Stimulated activated CD4-positive, alpha-beta T cell treated with anti-CD3 and anti-CD28 coated beads, Interleukin-15, amount 100 ng/mL, for 48 hours (primary cell): ENCODE results near the gene TENM4.
"Not testable (repeated sequence)": the region's sequence is repeated elsewhere in the genome, so short reads cannot be mapped to it uniquely, and the experiment has no call there.

Source experiments
- DNase-seq, 2 donors: peaks; one replicate each; pipeline ENCODE4 v3.0.0-alpha.2; 2020; ENCODE audit warnings: low read depth in 2 of 2

TENM4 gene

DNA sequence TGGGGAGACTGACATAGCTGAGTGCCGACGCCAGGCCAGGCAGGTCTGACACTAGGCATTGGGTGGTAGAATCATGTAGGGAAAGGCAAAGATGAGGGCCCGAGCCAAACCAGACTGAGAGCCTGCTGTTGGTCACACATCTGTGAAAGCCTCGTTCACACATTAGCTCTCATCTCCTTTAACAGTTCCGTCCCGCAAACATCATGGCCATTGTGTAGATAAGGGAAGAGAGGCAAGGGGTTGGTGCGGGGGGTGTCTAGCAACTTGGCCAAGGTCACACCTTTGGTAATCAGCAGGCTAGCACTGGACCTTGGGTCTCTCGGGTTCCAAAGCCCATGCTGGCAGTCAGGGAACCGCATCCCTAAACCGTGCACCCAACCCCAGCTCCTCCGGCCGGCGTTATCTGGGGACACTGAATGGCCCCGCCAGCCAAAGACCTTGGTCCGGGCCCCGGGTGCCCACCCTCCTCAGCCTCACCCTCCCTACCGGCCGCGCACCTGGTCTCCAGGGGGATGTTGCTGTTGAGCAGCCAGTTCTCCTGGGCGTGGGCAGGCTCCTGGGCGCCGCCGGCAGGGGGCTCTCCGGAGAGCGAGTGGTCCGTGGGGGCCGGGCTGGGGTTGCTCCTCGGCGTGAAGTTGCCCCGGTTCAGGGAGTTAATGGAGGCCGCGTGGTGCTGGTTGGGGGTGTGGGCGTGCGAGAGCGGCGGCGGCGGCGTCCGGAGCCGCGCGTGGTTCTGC lies 537.9 kb downstream of the TENM4 start:
- no peak for DNase-seq

DNA sequence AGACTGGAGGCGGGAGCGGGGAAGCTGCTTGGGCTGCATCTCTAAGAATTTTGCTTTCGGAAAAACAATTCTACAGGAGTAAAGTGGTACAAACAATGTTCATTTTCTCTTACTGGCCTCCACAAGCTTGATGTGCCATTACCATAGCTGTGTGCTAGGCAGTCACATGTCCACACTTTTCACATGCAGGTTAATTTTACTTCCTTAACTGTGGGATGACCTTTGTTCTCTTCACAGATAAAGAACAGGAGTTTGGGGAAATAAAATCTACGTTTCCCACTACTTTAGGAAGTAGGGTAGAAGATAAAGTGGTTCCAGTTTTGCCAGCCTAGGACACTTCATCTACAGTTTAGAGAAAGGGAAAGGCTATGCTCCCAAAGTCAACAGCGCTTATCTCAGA lies 539.0 kb downstream of the TENM4 start:
- DNase-seq: no peak

DNA sequence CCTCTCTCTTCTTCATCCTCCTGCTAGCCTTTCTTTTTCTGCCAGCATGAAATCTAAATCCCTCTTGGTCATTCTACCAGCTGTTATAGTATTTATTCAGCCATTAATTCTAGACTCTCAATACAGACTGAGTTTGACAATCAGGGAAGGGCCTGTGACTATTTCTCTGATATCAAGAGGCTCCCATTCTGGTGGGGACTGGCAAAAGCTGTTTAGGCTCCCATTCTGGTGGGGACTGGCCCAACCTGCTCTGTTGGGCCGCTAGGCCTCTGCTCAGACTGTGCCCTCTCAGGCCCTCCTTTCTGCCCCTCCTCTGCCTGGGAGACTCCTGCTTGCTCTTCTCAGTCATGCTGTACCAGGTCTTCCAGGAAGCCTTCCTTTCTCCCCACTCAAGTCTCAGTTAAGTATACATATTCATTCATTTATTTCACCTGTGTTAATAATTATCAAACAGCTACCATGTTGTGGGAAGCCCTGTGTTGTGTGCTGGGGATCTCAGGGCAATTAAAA lies 542.5 kb downstream of the TENM4 start:
- no peak for DNase-seq

DNA sequence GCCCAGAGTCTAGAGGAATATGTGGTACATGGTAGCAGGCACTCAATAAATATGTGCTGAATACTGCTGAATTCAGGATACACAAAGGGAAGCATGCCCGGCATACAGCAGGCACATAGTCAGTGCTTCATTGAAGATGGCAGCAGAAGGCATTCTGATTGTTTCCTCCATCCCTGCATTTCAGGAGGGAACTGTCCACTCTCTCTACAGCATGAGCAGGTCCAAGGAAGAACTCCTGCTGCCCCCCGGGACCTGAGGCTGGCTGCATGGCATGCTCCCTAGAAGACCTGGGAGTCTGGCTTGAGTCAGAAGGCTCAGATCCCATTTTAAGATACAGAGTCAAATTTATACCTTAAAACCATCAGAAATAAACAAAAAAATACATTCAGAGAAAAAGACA lies 546.8 kb downstream of the TENM4 start:
- no peak for DNase-seq

DNA sequence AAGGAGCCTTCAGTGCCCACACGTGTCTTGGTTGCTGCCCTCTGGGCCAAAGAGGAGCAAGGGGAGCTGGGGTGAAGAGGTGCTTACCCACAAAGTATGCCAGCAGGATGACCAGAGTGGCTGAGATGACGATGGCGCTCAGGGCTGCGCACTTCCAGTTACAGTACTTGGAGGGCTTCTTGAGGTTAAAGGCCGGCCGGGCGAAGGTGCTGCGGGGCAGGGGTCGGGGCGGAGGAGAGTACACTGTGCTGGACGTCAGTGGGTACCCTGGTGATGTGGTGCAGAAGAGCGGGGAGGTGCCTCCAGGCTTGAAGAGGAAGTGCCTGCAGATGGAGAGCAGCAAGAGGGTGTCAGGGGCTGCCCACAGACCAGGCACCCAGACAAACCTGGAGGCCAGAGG lies 551.1 kb downstream of the TENM4 start:
- no peak for DNase-seq

DNA sequence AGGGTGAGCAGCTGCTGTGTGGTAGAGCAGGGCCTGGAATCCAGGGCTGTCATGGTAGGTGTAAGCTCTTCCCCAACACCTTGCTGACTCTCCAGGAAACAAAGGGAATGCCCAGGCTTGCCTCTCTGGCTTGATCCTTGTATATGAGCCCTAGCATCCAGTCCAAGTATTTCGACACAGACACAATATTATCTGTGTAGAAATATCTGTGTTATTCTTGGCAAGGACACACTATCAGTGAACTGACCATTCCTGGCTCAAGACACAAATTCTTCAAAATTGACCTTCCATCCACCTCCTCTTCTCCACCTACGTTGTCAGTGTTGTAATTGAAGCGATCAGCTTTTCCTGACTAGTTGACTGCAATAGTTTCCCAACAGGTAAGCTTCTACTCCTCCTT lies 554.2 kb downstream of the TENM4 start:
- DNase-seq: no peak

DNA sequence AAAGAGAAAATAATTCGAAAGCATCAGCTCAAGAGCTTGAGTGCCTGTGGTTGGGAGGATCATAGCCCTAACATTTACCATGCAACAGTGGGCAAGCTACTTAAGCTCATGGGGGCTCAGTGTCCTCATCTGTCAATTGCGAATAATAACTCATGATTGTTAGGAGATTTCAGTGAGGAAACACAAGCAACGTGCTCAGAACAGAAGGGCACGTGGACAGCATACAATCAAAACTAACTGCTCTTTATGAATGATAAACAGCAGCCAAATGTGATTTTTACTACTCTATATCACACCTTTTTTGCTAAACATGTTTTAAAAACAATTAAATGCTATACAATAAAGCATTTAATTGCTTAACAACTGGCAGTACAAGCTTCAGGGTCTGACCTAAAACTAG lies 556.1 kb downstream of the TENM4 start:
- DNase-seq: no peak

DNA sequence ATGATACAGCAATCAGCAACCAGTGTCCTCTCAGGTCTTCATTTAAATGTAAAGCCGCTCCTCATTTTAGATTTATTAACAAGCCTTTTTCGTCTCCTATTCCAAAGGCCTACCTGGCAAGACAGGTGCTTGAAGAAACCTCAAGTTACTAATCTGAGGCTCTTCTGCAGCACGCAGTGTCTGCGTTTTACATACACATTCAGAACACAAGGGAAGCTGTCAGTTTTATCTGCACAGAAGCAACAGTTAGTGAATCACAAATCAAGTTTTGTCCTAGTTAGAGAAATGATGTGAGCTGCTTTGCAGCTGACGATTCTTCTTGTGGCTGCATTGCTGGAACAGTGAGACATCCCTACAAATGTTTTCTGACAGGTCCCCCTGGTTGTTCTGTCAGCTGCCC lies 557.3 kb downstream of the TENM4 start:
- no peak for DNase-seq

DNA sequence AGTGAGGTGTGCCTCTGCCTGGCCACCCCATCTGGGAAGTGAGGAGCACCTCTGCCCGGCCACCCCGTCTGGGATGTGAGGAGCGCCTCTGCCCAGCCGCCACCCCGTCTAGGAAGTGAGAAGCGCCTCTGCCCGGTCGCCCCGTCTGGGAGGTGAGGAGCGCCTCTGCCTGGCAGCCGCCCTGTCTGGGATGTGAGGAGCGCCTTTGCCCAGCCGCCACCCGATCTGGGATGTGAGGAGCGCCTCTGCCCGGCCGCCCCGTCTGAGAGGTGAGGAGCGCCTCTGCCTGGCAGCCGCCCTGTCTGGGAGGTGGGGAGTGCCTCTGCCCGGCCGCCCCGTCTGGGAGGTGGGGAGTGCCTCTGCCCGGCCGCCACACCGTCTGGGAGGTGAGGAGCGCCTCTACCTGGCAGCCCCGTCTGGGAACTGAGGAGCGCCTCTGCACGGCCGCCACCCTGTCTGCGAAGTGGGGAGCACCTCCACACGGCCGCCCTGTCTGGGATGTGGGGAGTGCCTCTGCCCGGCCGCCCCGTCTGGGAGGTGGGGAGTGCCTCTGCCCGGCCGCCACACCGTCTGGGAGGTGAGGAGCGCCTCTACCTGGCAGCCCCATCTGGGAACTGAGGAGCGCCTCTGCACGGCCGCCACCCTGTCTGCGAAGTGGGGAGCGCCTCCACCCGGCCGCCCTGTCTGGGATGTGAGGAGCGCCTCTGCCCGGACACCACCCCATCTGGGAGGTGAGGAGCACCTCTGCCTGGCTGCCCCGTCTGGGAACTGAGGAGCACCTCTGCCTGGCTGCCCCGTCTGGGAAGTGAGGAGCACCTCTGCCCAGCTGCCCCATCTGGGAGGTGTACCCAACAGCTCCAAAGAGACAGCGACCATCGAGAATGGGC lies 561.5 kb downstream of the TENM4 start:
- DNase-seq: not testable (repeated sequence)

DNA sequence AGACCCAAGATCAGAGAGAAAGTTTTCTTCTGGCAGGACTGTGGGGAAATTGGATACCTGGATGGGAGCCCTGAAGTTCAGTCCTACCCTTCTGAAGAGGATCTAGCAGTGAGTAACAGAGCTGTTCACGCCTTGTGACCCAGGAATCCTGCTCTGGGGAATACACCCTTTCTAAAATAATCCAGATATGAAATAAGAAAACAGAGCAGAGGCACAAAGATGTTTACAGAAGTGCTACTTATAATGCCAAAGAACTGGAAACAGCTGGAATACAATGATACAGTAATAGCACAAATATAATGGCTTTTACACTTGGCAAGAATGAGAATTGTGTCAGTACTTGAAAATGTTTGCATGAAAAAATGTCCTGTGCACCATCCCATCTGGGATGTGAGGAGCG lies 562.2 kb downstream of the TENM4 start:
- no peak for DNase-seq

DNA sequence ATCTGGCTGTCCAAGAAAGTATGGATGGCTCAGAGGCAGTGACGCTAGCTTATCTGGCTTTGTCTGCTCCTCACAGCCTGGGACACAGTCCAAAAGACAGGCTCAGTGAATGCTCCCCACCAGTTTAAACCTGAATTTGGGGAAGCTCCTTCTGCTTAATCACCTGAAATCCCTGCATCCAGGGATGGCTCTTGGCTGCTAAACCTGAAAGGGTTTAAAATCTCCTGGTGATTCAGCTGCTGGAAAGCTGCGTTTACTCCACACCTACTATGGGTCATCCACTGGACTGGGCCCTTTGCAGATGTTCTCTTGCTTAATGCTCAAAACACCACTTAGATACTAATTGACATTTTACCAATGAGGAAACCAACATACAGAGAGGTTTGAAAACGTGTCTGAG lies 564.2 kb downstream of the TENM4 start:
- no peak for DNase-seq

DNA sequence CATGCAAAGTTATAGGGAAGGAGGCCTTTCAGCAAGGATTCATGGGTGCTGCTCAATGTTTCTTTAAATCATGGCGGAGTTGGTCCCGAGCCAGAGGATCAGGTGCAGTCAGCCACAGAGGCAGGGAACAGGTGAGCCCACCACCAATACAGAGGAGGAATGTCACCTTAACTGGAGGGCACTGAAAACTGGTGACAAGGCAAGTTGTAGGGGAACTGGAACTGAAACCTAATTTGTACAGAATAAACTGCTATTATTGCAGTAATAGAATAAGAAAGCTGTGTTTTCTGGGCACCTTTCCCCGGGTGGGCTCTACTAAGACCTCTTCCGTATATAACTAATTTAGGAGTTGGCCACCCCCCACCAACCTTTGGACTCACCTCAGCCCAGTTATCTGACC lies 570.2 kb downstream of the TENM4 start:
- DNase-seq: no peak

DNA sequence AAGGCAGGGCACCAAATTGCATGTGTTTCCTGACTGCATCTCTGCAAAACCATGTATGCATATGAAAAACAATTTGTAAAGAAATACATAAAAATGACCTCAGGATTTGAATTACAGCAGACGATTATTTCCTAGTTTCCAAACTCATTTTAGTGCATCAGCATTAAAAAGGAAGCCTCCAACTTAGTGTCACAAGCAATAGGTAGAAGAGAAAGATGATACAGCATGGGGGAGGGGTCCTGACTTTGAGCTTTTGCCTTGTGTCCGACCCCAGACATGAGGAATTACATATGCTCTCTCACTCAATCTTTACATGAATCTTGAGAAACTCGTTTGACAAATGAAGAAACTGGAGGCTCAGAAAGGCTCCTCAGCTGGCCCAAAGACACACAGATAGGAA lies 571.5 kb downstream of the TENM4 start:
- DNase-seq: no peak

DNA sequence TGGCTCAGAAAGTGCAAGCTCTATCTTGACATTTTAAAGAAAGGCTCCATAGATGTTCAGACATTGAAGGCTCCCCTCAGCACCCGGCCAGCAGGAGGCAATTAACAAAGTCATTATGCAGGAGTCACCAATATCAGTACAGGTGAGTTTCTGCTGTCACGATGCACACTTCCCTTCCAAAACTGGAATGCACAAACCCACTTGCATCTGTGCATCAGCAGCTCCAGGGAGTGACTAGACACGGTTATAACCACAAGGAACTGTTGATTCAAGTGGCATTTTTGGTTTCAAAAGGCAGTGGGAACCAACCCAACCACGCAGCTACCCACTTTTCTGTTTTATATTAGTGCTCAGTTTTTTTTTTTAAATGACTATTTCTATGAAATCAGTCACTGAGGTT lies 572.3 kb downstream of the TENM4 start:
- no peak for DNase-seq

DNA sequence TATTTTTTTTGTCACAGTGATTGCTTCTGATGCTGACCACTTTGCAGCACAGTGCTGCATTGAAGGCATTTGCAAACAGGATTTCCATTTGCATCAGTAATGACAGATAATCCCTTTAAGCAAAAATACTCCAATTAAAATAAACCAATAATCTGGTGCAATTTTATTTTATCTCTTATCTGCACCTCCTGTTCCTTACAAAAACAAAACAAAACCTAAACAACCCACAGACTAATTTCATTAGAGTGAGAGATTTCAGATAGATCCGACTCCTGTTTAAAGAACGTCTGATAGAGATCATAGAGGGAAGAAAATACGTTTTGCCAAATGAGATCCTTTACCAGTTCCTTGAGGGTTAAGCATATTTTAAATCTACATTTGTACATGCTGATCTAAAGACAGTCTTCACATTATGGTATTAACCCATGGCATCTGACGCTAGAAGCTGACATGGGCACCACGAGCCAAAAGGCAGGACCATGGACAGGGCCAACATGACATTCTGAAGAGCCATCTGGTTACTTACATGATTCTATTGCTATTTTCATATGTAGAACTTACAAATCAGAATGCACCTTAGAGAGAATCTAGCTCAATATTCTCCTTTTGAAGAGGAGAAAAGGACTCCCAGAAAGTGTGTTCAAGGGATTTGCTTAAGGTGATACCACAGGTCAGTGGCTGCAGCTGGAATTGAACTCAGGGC lies 580.0 kb downstream of the TENM4 start:
- DNase-seq: no peak

DNA sequence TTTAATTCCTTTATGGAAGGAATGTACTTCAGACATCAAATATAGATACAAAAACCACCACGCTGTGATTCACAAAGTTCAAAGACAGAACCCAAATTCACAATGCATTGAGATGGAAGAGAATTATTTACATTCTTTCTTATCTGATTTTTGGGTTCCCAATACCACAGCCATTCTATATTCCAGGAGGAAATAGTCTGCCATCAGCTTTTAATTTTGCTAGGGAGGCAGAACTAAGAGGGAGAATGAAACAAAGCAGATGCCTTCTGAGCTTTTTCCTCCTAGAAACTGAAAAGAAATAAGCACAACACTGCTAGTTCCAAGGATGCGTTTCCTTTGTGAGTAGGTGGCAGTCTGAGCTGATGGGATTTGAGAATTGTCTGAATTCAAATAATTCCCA lies 583.1 kb downstream of the TENM4 start:
- no peak for DNase-seq

DNA sequence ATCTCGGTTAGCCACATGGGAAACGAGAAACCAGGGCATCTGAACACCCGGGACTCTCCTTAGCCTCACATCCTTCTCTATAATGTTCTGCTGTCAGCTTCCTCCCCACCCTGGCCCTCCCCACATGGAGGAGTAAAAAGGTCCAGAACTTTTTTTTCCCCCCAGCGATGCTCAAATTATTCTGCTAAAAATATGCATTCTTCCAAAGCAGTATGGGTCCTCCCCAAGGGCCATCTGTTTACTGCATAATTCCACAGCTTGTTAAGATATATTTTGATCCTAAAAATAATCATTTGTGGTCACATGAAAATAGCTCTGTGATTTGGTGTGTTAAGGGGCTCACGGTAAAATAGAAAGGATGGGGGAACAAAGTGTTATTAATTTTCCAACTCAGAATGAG lies 584.6 kb downstream of the TENM4 start:
- no peak for DNase-seq

DNA sequence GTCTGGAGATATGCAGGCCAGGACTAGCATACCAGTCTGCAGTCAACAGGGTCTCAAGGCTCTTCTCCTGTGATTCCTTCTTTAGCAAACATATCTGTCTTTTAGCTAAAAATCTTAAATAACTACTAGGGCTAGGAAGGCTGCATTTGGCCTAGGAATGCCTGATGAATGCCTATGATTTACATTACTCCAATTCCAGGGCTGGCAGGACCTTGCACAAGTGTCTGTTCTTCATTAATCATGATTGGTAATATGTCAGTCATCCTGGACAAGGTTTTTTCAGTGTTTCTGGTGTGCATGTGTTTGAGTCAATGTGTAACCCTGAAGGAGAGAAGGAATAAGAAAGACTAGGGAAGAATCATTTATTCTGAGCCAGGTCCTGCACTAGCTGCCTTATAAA lies 585.7 kb downstream of the TENM4 start:
- DNase-seq: no peak

DNA sequence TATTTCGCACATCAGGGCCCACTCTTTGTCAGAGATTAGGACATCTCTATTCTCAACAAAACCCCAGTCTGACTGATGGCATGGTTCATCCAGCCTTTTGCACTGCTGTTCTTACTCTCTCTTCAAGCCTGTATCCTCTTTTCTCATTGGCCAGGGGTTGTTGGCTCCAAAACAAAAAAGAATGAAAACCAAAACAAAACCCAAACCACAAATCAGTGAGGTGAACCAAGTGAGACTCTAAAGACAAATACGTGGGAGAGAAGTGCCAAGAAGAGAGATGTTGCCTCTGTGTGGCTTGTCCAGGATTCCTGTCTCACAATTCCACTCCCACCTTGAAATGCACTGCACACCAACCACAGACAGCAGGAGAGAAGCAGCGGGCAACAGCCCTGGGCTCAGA lies 587.3 kb downstream of the TENM4 start:
- DNase-seq: no peak

DNA sequence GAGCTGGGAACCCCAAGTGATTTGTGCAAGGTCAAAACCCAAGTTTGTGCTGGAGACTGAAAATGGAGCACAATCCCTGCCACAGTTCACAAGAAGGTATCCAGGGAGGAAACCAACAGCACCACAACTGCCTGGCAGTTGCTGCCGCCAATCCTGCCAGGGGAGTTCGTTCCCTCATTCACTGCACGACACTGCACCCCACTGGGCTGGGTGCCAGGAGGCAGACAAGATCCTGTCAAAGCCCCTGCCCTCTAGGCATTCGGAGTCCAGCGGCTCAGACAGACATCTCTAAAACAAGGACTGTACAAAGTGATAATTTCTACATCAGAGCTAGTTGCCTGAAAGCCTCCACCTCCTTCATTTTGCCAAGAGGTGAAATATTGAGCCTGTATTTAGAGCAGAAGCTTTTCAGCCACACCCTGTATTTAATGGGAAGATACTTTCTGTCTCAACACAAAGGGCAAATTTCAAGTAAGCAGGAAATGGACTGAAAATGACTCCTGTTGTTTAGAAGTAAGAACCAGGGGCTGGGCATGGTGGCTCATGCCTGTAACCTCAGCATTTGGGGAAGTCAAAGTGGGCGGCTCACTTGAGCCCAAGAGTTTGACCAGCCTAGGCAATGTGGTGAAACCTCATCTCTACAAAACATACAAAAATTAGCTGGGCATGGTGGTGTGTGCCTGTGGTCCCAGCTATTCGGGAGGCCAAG lies 588.8 kb downstream of the TENM4 start:
- no peak for DNase-seq

DNA sequence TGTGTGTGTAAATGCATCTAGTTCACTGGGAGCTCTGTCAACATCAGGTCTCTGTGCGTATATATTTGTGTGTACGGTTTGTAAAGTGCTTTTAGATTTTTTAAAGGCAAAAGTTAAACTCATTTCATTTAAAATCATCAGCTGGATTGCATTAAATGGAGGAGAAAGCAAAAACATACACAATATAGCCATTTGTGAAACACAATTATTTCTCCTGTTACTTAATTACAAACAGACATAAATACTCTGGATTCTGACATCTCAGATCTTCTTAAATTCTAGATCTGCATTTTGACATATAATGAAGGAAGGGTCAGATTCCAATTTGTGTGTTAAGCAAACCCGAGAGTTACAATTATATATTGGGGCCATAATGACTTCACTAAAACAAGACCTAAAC lies 590.8 kb downstream of the TENM4 start:
- no peak for DNase-seq

DNA sequence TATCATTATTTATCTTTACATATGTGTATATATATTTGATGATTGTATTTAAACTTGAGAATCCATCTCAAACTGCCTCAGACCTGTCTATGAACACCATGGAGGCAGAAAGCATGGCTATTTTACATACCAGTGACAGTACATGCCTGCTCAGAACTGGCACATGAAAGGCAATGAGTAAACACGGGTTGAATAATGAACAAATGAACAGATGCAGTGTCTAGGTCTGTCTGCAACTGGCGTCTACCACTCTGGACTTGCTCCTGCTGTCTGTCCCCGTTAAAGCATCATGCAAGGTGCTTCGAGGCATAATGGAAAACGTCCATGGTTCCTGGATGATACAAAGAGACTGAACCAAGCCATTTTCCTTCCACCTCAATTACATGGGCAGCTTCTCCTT lies 594.6 kb downstream of the TENM4 start:
- DNase-seq: no peak
